DMS114 treated with DMSO at 0.1 percent for 48 hours (cell line): ENCODE results near the gene CH25H.

ENCODE experiments used
- DNase-seq: peaks from one replicate; lab custom pipeline; 2025; ENCODE audit not compliant: unreplicated experiment; lab: John Stamatoyannopoulos, UW

Gene CH25H

GRCh38 chr10:89233033-89233432 is 25.9 kb upstream of the CH25H start:
- DNase-seq, result no peak

- DNase-seq, result no peak
Observed at GRCh38 chr10:89228962-89229361, 21.8 kb upstream of the CH25H start.

- no peak for DNase-seq
Observed at GRCh38 chr10:89228146-89228545, 21.0 kb upstream of the CH25H start.

GRCh38 chr10:89226891-89227290 is 19.8 kb upstream of the CH25H start:
- no peak for DNase-seq

GRCh38 chr10:89224739-89225443 is 17.8 kb upstream of the CH25H start:
- no peak for DNase-seq

GRCh38 chr10:89221919-89222318 is 14.8 kb upstream of the CH25H start:
- DNase-seq, result no peak

GRCh38 chr10:89219513-89220218 is 12.5 kb upstream of the CH25H start:
- no peak for DNase-seq

GRCh38 chr10:89217057-89217990 is 10.2 kb upstream of the CH25H start:
- peak; percentile 47 for DNase-seq

GRCh38 chr10:89216056-89216455 is 8.9 kb upstream of the CH25H start:
- DNase-seq, result no peak

GRCh38 chr10:89215511-89215910 is 8.4 kb upstream of the CH25H start:
- no peak for DNase-seq

GRCh38 chr10:89214566-89215165 is 7.5 kb upstream of the CH25H start:
- no peak for DNase-seq

GRCh38 chr10:89213191-89213808 is 6.2 kb upstream of the CH25H start:
- peak; percentile 46 for DNase-seq

GRCh38 chr10:89210794-89211425 is 3.8 kb upstream of the CH25H start:
- DNase-seq, result no peak

- no peak for DNase-seq
Observed at GRCh38 chr10:89209718-89210117, 2.6 kb upstream of the CH25H start.

- no peak for DNase-seq
Observed at GRCh38 chr10:89207801-89208551, 859 bp upstream of the CH25H start.

- DNase-seq, result no peak
Observed at GRCh38 chr10:89206402-89207180, 526 bp downstream of the CH25H start.

GRCh38 chr10:89204621-89205185 is 2.4 kb downstream of the CH25H start:
- DNase-seq, result no peak

GRCh38 chr10:89203237-89203636 is 3.9 kb downstream of the CH25H start:
- DNase-seq, result no peak
